Stimulated activated naive CD8-positive, alpha-beta T cell treated with anti-CD3 and anti-CD28 coated beads, Interleukin-15, Interleukin-2, amounts not matched to agents 100 U/mL and 50 U/mL, for 24 hours (primary cell): Measurements from ENCODE around the gene TMPRSS9.
"Not testable (repeated sequence)": the region's sequence is repeated elsewhere in the genome, so short reads cannot be mapped to it uniquely, and the experiment has no call there.

Experiments
- ATAC-seq: fragments of 150-1000 bp; cut with Tn5 transposase; one replicate; pipeline ENCODE4 v1.10.0; 2021
- DNase-seq: peaks from one replicate; pipeline ENCODE4 v3.0.0; 2021

The TMPRSS9 gene

GRCh38 chr19:2392899-2393298, 32.8 kb downstream of the TMPRSS9 start:
- not testable (repeated sequence) for ATAC-seq, DNase-seq

- ATAC-seq (no peak), DNase-seq (no peak)
Measured at GRCh38 chr19:2394054-2394441, 34.0 kb downstream of the TMPRSS9 start.

- no peak for ATAC-seq
- no peak for DNase-seq
Measured at GRCh38 chr19:2394442-2395292, 34.6 kb downstream of the TMPRSS9 start.

GRCh38 chr19:2395293-2395829, 35.3 kb downstream of the TMPRSS9 start:
- ATAC-seq, DNase-seq: not testable (repeated sequence)

GRCh38 chr19:2397173-2397572, 37.1 kb downstream of the TMPRSS9 start:
- ATAC-seq, DNase-seq: not testable (repeated sequence)

- ATAC-seq (no peak), DNase-seq (no peak)
Measured at GRCh38 chr19:2398735-2399305, 38.8 kb downstream of the TMPRSS9 start.

- DNase-seq: no peak
- ATAC-seq: no peak
Measured at GRCh38 chr19:2399582-2399981, 39.5 kb downstream of the TMPRSS9 start.

GRCh38 chr19:2408247-2408646, 48.2 kb downstream of the TMPRSS9 start:
- ATAC-seq (no peak), DNase-seq (no peak)

GRCh38 chr19:2409352-2409912, 49.4 kb downstream of the TMPRSS9 start:
- no peak for DNase-seq
- no peak for ATAC-seq

- DNase-seq (no peak), ATAC-seq (no peak)
Measured at GRCh38 chr19:2410023-2410422, 50.0 kb downstream of the TMPRSS9 start.

GRCh38 chr19:2411709-2412108, 51.6 kb downstream of the TMPRSS9 start:
- ATAC-seq: no peak
- DNase-seq: no peak

GRCh38 chr19:2412449-2412848, 52.4 kb downstream of the TMPRSS9 start:
- no peak for ATAC-seq
- no peak for DNase-seq

GRCh38 chr19:2413159-2413558, 53.1 kb downstream of the TMPRSS9 start:
- ATAC-seq: no peak
- DNase-seq: no peak

- ATAC-seq (no peak), DNase-seq (no peak)
Measured at GRCh38 chr19:2413629-2414028, 53.6 kb downstream of the TMPRSS9 start.

- DNase-seq (no peak), ATAC-seq (no peak)
Measured at GRCh38 chr19:2415281-2415972, 55.4 kb downstream of the TMPRSS9 start.

GRCh38 chr19:2415973-2416319, 55.9 kb downstream of the TMPRSS9 start:
- no peak for DNase-seq
- ATAC-seq: no peak

GRCh38 chr19:2416321-2417097, 56.4 kb downstream of the TMPRSS9 start:
- DNase-seq: no peak
- ATAC-seq: no peak

- DNase-seq, ATAC-seq: not testable (repeated sequence)
Measured at GRCh38 chr19:2417436-2417835, 57.4 kb downstream of the TMPRSS9 start.

- ATAC-seq (no peak), DNase-seq (no peak)
Measured at GRCh38 chr19:2417881-2418406, 57.9 kb downstream of the TMPRSS9 start.

GRCh38 chr19:2419754-2420153, 59.7 kb downstream of the TMPRSS9 start:
- DNase-seq: no peak
- no peak for ATAC-seq

- ATAC-seq: no peak
- no peak for DNase-seq
Measured at GRCh38 chr19:2420490-2420889, 60.4 kb downstream of the TMPRSS9 start.
